COR-L47 (cell line): ENCODE measurements around the gene HIF3A.
"Not testable (repeated sequence)": the region's sequence is repeated elsewhere in the genome, so short reads cannot be mapped to it uniquely, and the experiment has no call there.

Source experiments
- DNase-seq: peaks from one replicate; lab custom pipeline; 2025; lab: John Stamatoyannopoulos, UW

Gene HIF3A

DNA sequence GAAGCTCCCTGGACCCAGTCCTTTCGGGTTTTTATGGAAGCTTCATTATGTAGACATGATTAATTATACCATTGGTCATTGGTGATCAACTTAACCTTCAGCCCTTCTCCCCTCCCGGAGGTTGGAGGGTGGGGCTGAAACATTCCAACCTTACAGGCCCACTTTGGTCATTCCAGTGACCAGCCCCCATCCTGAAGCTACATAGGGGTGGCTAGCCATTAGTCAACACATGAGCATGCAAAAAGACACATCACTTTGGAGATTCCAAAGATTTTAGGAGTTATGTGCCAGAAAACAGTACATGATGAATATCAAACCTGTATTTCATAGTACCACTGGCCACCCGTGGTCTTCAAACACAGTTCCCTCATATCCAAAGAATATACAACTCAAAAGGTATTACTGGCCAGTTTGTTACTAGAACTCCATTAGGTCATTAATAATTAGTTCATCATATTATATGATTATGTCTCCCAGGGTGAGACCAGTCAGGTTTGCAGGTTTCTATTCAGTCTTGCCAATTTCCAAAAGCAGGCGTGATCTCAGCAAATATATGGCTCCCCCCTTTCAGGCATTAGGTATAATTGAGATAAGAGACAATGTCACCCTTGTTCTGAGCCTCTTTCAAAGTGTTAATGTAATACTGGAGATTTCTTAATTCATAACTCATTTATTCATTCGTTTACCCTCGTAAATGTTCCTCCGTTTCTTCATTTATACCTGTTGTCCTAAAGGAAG lies 61.2 kb downstream of the HIF3A start:
- no peak for DNase-seq

DNA sequence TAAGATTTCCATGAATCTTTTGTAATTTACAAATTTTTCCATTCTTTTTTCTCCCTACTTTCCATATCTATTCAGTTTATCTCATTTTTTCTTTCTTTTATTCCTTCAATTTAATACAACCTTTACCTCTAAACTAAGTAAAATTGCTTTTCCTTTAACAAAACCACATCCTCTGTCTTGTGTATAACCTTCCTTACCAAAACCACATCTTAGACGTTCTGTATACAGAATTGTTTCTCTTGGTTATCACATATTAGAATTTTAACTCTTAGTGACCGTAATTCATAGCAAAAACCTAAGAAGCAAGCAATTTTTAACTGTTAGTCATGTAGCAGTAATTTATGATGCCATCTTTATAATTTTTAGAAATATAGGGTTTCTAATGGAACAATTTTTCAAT lies 65.1 kb downstream of the HIF3A start:
- no peak for DNase-seq

DNA sequence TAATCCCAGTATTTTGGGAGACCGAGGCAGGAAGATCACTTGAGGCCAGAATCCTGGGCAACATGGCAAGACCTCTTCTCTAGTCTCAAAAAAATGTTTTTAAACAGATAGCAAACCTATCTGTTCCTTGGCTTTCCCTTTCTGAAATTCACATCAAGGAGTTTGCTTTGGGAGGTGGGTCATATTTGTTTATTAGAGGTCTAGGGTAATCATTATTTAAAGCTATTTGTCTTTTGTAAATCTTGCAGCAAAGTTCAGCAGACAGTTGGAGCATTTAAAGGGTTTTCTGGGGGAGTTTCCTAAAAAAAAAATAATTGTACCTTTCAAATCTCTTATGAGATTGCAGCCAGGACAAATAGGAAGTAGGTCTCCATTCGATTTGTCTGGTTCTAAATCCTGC lies 67.5 kb downstream of the HIF3A start:
- no peak for DNase-seq

DNA sequence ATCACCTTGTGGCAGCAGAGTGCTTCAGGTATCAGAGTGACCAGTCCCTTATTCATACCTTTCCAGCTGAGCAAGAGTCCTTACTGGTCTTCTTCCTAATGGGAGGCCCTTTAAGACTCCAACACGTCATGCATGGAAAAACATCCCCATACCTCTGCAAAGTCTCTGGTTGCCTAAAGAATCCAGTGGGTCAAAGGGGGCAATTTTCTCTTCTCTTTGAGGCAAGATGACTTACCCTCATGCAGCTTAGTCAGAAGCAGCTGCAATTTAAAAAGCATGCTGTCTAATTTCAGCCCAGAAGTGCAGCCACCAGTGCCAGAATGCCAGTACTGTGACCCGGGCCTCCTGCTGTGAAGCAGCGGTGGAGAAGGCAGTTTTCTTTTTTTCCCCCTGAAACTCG lies 68.7 kb downstream of the HIF3A start:
- no peak for DNase-seq

DNA sequence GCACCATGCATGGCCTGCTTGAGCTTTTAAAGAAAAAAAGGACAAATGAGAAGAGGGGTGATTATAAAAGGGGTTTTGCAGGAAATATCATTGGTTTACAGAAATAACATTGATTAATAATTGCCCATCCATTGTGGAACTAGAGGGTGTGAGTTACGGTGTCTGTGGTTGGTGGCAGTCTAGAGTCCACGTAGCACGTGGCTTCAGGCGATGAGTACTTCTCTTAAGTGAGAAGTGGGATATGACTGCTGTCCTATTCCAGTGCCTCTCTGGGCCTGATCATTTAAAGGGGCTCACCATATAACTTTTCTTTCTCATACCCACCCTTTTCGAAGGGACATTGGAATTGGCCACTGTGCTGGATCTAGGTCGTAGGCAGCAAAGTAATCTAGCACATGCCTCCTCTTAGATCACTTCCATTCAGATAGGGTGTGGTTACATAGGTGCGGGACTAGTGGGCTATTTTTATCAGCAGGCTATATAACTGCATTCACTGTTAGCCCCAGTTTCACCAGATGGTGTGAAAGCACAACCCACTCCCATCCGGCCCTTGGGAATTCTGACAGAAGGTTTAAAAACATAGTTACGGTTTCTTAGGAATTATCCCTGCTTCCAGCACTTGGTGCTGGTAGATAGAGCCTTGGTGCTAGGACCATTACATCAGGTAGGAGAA lies 69.9 kb downstream of the HIF3A start:
- no peak for DNase-seq

DNA sequence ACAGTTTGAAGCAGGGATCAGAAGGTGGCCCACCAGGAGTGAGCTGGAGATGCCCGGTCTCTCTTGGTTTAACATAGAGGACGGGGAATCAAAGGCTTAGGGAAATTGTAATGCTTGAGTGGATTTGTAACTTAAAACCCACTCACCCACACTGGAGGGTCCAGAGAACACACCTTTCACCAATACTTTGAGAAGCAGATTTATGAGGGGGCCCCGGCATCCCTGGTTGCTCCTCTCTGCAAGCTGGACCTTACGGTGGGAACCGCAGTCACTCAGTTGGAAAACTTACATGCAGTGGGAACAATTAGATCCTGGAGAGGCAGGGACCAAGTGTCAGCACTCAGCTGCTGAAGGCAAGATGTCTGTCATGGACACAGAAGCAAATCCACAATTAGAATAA lies 70.6 kb downstream of the HIF3A start:
- no peak for DNase-seq

DNA sequence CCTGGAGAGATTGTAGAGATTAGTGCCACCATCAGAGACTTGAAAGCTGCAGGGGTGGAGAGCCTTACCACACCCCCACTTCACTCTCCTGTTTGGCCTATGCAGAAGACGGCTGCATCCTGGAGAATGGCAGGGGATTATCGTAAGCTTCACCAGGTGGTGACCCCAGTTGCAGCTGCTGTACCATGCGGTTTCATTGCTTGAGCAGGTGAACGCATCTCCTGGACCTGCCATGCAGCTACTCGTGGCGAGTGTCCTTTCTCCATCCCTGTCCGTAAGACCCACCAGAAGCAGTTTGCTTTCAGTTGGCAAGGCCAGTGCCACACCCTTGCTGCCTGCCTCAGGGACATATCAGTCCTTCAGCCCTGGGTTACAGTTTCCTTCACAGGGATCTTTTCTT lies 71.3 kb downstream of the HIF3A start:
- DNase-seq = no peak

DNA sequence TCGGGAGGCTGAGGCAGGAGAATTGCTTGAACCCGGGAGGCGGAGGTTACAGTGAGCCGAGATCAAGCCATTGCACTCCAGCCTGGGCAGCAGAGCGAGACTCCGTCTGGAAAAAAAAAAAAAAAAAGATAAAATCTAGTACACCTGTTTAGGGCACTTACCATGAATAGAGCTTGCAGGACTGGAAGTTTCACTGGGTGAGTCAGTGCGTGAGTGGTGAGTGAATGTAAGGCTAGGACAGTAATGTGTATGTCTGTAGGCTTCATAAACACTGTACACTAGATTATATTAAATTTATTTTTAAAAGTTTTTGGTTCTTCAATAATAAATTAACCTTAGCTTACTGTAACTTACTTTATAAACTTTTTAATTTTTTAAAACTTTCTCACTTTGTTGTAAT lies 73.0 kb downstream of the HIF3A start:
- no peak for DNase-seq

DNA sequence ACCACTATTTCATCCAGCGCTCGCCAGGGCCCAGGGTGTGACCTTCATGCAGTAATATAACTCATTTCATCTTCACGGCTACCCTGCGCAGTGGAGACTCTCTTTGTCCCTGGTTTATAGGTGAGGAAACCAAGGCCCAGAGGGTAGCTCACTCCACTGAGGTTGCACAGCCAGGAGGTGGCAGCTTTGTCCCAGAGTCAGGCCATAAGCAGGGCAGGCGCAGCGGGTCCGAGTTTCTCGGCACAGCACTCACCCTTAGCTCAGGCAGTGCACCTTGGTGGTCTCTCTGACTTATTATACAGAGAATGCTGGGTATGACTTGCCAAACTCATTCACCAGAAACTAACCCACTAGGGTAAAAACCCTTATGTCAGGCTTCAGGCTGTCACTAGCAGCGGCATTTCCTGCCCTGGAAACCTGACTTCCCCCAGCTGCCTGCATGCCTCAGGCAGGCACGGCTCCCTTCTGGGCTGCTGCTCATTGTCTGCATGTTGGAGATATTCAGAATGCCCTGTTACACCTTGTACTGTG lies 74.6 kb downstream of the HIF3A start:
- DNase-seq = no peak

DNA sequence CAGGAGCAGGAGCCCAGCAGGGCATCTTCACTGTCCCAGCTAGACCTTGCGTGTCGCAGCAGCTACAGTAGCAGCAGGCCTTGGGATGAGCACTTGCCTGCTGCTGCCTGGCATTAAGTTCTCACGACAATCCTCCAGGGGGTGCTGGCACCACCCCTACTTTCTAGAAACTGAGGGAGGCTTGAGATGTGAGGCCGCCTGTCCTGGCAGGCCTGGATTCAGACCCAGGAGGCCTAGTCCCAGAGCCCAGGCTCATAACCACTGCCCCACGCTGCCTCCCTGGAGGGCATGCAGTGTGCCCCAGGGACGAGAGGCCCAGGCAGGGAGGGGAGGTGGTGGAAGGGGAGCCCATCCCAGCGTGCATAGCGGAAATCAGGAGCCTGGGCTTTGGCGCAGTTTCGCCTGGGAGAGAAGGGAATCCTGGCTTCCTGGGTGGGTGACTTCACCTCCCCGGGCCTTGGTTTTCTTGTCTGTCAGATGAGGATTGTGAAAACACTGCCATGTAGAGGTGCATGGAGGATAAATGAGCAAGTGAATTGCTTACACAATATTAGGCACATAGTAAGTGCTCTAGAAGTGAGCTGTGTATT lies 76.2 kb downstream of the HIF3A start:
- peak; percentile 28 for DNase-seq

DNA sequence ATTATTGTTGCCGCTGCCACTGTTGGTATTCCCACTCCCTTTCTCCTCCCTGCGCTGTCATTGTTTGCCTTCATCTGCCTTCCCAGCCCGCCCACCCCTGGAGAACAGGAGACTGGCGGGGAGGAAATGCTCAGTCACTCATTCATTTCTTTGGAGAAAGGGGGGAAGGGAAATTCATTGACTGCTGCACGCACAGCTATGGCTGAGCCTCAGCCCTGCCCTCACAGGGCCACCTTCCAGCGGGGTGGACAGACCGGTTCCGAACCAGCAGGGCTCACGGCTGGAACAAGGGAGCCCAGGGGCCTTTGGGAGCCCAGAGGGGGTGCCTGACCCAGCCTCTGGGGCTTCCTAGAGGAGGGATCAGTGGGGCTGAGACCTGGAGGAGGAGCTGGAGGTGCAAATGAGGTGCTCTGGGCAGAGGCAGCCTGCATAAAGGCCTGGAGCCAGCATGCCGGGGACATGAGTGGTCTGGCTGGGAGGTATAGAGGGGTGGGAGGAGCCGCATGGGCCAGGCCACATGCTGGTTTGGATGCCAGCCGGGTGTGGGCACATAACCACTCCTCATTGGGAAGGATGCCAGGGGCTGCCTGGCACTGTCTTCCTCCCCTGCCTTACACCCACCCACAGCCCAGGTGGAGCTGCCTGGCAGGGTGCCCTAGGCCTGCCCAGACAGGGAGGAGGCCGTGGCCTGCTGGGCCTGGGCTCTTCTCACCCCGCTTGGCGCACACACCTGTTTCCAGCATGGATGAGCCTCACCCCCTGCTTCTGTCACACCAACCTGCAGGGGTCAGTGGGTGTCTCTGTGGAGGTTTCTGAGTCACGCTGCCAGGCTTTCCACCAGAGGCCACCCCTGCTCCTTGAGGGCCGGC lies 76.9 kb downstream of the HIF3A start:
- peak; percentile 99 for DNase-seq

DNA sequence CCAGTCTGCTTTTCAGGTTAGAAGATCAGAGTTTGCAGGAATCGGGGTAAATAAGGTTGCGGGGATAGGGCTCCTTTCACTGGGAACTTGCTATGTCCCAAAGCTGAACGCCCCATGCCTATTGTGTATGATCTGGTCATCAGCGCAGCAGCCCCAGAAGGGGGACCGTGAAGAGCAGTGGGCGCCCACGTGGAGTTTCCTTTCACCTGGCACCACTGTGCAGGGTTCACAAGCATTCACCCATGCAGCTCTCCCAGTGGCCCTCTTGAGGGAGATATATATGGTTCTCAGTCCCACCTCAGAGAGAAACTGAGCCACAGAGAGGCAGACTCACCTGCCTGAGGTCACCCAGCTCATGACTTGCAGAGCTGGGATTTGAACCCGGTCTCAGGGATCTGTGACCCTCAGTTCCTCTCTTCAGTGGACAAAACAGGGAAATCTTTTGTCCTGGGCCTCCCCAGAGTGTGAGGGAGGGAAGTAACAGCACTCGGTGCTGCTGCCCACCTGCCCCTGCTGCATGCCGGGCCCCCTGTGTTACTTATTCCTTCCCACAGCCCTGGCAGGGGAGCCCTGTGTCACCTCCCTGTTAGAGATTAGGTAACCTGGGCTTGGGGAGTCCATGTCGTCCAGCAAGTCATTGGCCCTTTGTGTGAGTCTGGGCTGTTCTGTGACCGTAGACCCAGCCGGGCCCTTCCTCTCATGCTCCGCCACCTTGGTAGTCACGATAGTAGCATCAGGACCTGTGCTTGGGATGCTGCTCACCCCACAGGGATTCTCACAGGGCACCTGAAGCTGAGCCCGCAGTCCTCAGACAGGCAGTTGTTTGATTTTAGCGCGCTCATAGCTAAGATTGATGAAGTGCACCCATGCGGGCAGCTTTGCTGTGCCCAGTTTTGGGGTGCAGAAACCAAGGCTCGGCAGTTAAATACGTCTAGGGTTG lies 78.0 kb downstream of the HIF3A start:
- no peak for DNase-seq

DNA sequence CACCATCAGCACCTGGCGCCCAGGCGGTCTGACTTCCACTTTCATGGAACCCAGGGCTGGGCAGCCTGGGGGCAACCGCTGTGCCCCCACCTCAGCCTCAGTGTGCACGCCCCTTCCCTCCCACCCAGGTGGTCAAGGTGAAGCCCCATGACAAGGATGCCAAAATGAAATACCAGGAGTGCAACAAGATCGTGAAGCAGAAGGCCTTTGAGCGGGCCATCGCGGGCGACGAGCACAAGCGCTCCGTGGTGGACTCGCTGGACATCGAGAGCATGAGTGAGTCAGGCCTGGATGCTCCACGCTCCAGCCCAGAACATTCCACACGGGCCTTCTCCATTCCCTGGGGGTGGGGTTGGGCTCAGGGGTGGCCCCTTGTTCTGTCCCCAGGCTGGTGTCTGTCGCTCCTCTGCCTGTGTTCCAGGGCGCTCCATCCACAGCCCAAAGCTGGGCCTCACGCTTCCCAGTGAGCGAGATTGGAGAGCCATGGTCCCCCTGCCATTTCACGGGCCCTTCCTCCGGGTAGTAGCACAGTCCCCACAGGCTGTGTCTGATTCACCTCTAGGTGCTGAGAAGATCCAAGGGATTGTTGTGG lies 78.7 kb downstream of the HIF3A start:
- not testable (repeated sequence) for DNase-seq

DNA sequence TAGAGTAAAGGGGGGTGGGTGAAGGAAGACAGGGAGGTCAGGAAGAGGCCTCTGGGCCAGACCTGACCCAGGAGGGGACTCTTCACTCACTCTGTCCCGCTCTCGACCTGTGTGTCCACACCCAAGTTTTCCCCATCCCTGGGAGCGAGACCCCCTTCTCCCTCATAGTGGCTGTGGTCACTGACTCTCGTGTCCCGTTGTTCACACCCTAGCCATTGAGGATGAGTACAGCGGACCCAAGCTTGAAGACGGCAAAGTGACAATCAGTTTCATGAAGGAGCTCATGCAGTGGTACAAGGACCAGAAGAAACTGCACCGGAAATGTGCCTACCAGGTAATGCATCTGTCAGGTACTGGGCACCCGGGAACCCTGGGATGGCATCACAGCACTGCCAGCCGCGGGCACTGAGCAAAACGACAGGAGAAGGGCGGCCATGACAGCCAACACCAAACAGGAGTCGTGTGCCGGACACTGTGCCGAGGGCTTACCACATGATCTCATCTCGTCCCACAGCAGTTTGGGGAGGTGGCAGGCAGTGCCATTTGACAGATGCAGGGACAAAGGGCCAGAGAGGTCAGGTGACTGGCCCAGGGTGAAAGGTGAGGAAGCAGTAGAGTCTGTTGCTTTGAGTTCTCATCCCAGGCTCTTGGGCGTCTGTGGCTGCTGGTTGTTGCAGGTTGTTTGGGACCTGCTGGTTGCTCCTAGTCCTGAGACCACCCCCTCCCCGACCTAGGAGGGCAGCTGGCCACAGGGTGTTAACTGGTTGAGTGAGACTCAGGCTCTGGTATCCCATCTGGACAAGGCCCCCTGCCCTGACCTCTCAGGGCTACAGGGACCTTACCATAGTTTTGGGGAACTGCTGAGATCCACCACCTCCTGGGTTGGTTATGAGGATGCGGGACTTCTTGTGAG lies 79.7 kb downstream of the HIF3A start:
- no peak for DNase-seq

DNA sequence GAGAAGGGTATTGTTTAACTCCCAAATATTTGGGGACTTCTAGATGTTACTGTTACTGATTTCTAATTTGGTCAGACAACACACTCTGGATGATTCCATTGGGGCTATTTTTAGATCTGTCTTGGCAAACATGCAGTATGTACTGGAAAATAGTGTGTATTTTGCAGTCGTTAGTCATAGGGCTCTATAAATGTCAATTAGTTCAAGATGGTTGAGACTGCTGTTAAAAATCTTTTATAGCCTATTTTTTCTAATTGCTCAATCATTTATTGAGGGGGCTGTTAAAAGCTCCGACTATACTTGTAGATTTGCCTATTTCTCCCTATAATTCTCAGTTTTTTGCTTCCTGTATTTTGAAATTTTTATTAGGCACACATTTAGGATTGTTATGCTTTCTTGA lies 81.4 kb downstream of the HIF3A start:
- no peak for DNase-seq

DNA sequence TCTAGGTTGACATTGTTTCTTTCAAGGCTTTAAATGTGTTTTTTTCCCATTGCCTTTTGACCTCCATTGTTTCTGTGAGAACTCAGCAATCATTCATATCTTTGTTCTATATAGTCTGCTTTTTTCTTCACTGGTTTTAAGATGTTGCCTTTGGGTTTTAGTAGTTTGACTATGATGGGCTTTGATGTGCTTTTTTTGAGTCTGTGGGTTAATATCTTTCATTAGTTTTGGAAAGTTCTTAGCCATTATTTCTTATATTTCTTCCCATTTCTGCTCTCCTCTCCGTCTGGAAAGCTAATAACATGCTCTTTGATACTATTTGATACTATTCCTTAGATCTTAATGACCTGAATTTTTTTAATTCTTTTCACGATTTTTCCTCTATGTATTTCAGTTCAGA lies 83.8 kb downstream of the HIF3A start:
- no peak for DNase-seq

DNA sequence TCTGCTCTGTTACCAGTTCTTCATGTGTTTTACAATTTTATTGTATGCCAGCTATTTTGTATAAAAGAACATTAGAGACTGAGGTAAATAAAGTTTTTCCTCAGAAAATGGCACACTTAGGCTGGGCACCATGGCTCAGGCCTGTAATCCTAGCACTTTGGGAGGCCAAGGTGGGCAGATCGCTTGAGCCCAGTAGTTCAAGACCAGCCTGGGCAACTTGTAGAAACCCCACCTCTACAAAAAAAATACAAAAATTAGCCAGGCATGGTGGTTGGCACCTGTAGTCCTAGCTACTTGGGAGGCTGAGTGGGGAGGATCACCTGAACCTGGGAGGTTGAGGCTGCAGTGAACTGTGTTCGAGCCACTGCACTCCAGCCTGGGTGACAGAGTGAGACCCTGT lies 84.5 kb downstream of the HIF3A start:
- no peak for DNase-seq

DNA sequence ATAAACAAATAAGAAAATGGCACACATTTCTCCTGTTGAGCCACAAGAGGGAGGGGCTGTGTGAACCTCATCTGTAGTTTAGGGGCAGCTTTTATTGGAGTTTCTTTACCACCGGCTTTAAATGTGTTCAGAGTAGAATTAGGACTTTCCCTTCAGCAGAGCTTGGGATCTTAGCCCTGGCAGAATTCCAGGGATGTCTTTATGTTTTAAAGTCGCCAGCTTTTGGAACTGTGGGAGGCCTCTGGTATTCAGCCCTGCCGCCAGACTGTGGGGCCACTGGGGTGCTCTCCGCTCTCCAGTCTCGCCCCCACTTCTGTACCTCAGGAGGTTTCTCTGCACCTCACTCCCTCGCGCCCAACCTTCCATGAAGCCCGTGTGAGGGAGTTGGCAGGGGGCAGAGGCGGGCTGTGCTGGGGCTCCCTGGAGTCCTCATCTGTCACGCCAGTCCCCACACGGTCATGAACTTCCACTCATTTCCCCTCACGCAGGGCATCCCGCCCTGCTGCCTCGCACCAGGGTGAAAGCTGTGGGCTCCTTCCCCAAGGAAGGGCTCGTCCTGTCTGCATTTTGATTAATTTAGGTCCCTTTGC lies 85.0 kb downstream of the HIF3A start:
- no peak for DNase-seq

DNA sequence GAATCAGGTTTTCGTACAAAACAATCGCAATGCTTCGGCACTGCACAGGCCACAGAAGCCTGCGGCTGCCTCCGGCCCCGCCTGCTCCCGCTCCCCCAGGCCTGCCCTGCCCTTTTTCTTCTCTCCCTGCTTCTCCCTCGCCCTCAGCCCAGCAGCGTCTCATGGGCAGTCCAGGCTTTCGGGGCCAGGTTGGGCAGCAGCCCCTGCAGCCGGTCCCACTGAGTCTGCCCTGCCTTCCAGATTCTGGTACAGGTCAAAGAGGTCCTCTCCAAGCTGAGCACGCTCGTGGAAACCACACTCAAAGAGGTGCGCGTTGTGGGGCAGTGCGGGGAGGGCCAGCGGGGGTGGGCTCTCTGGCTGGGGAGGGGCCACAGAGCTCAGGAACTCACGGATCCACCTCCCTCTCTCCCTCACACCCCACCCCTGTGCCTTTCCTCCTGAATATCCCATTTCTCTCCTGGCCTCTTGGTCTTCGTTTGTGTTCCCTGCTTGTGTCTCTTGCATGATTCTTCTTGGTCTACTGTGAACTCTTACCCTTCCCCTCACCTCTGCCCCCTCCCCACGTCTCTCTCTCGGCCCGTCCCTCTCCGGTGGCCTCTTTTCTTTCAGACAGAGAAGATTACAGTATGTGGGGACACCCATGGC lies 86.5 kb downstream of the HIF3A start:
- DNase-seq = no peak
